BLaER1 treated with 17β-estradiol and CSF1 and Interleukin-3, amounts not matched to agents 10 nM and 100 nM (cell line): ENCODE results near the gene TTC21B.

ENCODE experiments used
- H3K27ac ChIP-seq, 11 experiments: shearing (Covaris generic); formaldehyde crosslinking; 2 replicates each; pipeline ENCODE4 v1.8.1; 2022
- H3K27me3 ChIP-seq, 11 experiments: shearing (Covaris generic); formaldehyde crosslinking; 2 replicates each; pipeline ENCODE4 v1.8.1; 2022
- H3K36me3 ChIP-seq, 11 experiments: shearing (Covaris generic); formaldehyde crosslinking; 2 replicates each; pipeline ENCODE4 v1.8.1; 2022
- H3K4me1 ChIP-seq, 10 experiments: shearing (Covaris generic); formaldehyde crosslinking; 2 replicates each; pipeline ENCODE4 v1.8.1; 2022
- H3K4me2 ChIP-seq, 11 experiments: shearing (Covaris generic); formaldehyde crosslinking; 2 replicates each; pipeline ENCODE4 v1.8.1; 2022
- H3K4me3 ChIP-seq, 10 experiments: shearing (Covaris generic); formaldehyde crosslinking; 2 replicates each; pipeline ENCODE4 v1.8.1; 2022
- H3K9ac ChIP-seq, 11 experiments: shearing (Covaris generic); formaldehyde crosslinking; 2 replicates each; pipeline ENCODE4 v1.8.1; 2022
- H3K9me3 ChIP-seq, 11 experiments: shearing (Covaris generic); formaldehyde crosslinking; replicated peaks in 1 of 11; 2 replicates each; pipeline ENCODE4 v1.8.1; 2022
- H4K20me1 ChIP-seq, 11 experiments: shearing (Covaris generic); formaldehyde crosslinking; 2 replicates each; pipeline ENCODE4 v1.8.1; 2022
- Cebpa-rat ChIP-seq, 11 experiments: shearing (Covaris generic); IDR thresholded peaks; 2 replicates each; pipeline ENCODE4 v1.8.1; 2022

TTC21B gene

DNA sequence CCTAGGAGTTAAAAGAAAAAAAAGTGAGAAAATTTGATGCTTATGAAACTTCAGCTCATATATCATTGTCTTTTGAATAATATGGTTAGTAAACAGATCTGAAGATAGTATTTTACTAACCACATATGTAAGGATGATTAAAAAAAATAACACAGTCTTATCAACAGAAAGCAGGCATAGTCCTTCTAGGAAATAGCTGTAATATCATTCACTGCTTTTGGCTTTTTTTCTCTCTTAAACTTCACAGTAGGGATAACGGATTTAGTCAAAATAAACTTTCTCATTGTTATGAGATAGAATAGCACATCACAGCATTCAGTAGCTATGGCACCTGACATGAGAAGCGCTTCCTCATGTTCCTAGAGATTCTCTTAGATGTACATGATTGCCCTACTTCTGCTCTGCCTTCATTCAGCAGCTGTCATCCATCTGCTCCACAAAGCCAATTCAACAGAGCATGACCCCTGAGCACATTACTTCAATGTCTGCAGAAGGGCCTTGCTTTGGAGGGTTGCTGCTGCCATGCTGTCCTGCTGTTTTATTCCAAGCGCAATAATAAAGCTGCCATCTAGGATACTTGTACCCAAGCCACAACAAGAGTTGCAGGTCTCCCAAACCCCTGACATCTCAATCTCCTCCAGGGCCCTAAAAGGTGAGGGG is 67.0 kb downstream of the TTC21B start:
- H3K4me1 ChIP-seq: peaks cover 28 to 42% (median 36%) of the 10 kb centered on the region in 10 experiments
- H3K36me3 ChIP-seq: peaks cover 38 to 85% (median 45%) of the 10 kb centered on the region in 11 experiments; a peak in 20 of 22 replicates
- no peaks in the 10 kb centered on the region for H3K27me3 ChIP-seq
- H3K27ac ChIP-seq: peak overlapping the region in 5 of 11 experiments; percentile 6 to 44 (median 37); a peak in 7 of 22 replicates
- no peaks in the 10 kb centered on the region for H3K9me3 ChIP-seq
- TF ChIP-seq Cebpa-rat (IDR thresholded peaks at IDR 0.05): no peak
- peak overlapping the region in 8 of 11 experiments; percentile 11 to 66 (median 52); a peak in 15 of 22 replicates for H3K4me2 ChIP-seq
- H3K9ac ChIP-seq: no peak overlapping the region
- H3K4me3 ChIP-seq: no peak overlapping the region
- no peaks in the 10 kb centered on the region for H4K20me1 ChIP-seq

DNA sequence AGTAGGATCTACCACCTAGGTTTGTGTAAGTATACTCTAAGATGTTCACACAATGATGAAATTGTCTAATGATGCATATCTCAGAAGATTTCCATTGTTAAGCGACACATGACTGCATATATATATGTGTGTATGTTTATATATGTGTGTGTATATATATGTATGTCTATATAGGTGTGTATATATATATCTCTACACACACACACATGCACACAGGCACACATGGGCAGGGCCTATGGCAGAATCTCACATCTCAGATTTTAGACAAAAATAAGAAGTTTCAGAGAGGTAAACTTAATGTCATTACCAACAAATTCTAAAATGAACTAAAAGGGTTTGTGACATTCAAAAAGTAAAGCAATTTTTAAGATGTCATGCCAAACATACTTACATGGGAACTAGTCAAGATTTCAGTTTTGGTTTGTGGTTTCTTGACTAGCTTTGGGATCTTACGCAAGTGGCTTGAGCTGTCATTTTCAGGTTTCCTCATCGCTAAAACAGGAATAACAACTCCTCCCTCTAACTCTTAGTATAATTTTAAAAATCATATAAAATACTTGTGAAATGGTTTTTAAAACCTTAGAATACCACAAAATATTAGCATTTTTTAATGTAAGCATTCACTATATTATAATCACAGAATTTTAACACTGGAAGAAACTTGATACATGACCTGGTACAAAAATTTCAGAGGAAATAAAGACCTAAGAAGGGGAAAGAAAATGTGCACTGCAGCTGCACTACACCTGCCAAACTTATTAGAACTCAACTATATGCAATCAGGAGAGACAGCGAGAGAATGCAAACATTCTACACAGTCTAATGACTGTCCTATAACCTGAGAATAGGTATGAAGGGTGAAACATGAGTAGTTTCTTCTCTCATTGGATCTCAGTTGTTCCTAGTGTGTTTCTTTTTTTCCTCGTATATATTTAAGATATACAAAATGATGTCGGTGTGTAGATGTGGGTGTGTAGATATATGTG is 75.7 kb downstream of the TTC21B start:
- H3K36me3 ChIP-seq: peaks cover 25 to 57% (median 37%) of the 10 kb centered on the region in 11 experiments
- peaks cover 6 to 43% (median 28%) of the 10 kb centered on the region in 10 experiments; a peak in 19 of 20 replicates for H3K4me1 ChIP-seq
- H3K9ac ChIP-seq: peak overlapping the region in 3 of 11 experiments; percentile 1 to 31 (median 27); a peak in 4 of 22 replicates
- H3K4me3 ChIP-seq: no peak overlapping the region; a peak in 1 of 20 replicates
- peak overlapping the region in 10 of 11 experiments; percentile 9 to 76 (median 65); a peak in 18 of 22 replicates for H3K4me2 ChIP-seq
- H3K27me3 ChIP-seq: no peaks in the 10 kb centered on the region
- no peaks in the 10 kb centered on the region for H4K20me1 ChIP-seq
- peak in 5 of 11 experiments; percentile 30 to 79 (median 51); a peak in 7 of 22 replicates for TF ChIP-seq Cebpa-rat (IDR thresholded peaks at IDR 0.05)
- no peaks in the 10 kb centered on the region for H3K9me3 ChIP-seq
- H3K27ac ChIP-seq: peak overlapping the region in 10 of 11 experiments; percentile 42 to 75 (median 58); a peak in 19 of 22 replicates

DNA sequence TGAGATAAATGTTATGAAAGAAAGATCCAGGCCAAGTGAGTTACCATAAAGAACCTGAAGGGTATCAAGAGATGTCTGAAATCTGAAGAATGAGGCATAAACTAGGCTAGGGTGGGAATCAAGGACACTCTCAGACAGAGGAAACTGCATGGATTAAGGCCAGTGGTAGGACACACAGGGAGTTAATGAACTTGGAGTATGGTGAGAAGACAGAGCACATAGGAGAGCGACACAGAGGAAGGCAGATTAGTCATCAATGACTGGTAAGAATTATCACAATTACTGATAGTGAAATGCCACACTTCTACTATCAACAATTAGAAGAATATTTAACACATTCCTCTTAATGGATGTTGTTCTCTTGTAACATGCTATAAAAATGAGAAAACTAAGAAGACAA is 76.9 kb downstream of the TTC21B start:
- Histone ChIP-seq H3K27me3 (no peaks in the 10 kb centered on the region), H3K36me3 (peaks cover 24 to 57% (median 33%) of the 10 kb centered on the region in 11 experiments), H3K4me3 (no peak overlapping the region), H3K27ac (peak overlapping the region in 8 of 11 experiments; percentile 29 to 75 (median 64); a peak in 15 of 22 replicates), H3K9me3 (0 out of 22 replicates have a peak, but pooled peaks cover 0 to 4% (median 0%) of the 10 kb centered on the region in 11 experiments), H3K4me2 (peak overlapping the region in 7 of 11 experiments; percentile 40 to 76 (median 66); a peak in 14 of 22 replicates), H3K9ac (peak overlapping the region in 2 of 11 experiments; percentile 1 to 4; a peak in 1 of 22 replicates), H4K20me1 (no peaks in the 10 kb centered on the region), H3K4me1 (peaks cover 6 to 43% (median 28%) of the 10 kb centered on the region in 10 experiments; a peak in 19 of 20 replicates)
- TF ChIP-seq Cebpa-rat (IDR thresholded peaks at IDR 0.05): no peak

DNA sequence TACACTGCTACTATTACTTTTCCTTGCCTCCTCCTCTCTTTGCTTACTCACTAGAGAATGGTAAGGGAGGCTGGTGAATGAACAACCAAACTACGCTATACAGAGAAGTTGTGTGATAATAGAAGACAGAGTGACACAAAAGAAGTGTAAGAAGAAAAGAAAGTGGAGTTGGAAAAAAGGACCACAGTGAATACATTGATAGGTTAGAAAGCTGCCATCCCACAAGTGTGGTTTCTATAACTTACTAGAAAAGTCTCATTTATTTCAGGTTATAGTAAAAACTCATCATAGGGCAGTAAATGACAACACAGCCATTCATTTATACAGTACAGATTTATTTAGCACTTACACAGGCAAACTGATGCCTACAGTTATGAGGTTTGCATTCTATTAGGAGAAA is 77.3 kb downstream of the TTC21B start:
- peaks cover 6 to 43% (median 28%) of the 10 kb centered on the region in 10 experiments; a peak in 19 of 20 replicates for H3K4me1 ChIP-seq
- peak overlapping the region in 1 of 11 experiments; percentile 1; a peak in 1 of 22 replicates for H3K9ac ChIP-seq
- peak overlapping the region in 6 of 11 experiments; percentile 40 to 76 (median 66); a peak in 10 of 22 replicates for H3K4me2 ChIP-seq
- no peak overlapping the region for H3K4me3 ChIP-seq
- peak overlapping the region in 7 of 11 experiments; percentile 51 to 75 (median 68); a peak in 15 of 22 replicates for H3K27ac ChIP-seq
- no peaks in the 10 kb centered on the region for H4K20me1 ChIP-seq
- no peak for TF ChIP-seq Cebpa-rat (IDR thresholded peaks at IDR 0.05)
- H3K36me3 ChIP-seq: peaks cover 22 to 57% (median 31%) of the 10 kb centered on the region in 11 experiments
- no peaks in the 10 kb centered on the region for H3K27me3 ChIP-seq
- H3K9me3 ChIP-seq: 0 out of 22 replicates have a peak, but pooled peaks cover 0 to 4% (median 0%) of the 10 kb centered on the region in 11 experiments

DNA sequence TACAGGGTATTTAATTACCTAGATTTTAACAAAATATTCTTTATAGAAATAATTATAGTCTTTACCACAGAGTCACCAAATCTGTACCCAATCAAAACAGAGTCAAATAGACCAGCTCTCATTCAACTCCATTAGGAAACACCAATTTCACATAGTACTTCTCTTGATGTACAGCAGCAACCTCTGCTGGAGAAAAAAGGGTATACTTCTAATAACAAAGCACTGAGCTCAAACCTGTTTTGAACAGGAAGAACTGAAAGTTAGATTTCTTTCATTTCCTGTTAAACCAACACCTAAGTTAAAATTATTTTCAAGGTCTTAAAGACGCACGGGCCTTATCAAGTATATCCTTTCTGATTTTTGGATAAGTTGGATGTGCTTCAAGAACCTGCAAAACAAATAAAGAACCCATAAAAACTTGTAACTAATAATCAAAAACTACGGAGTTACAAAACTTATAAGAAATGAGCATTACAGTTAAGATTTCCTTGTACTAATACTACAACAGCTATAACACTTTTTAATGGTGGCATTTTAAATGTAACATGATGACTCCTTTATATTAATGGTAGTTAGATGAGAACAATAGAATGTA is 79.0 kb downstream of the TTC21B start:
- Histone ChIP-seq H3K9ac (no peak overlapping the region), H3K36me3 (peaks cover 6 to 44% (median 16%) of the 10 kb centered on the region in 11 experiments; a peak in 20 of 22 replicates), H3K27me3 (no peaks in the 10 kb centered on the region), H3K27ac (no peak overlapping the region), H3K4me1 (peaks cover 6 to 39% (median 28%) of the 10 kb centered on the region in 10 experiments; a peak in 19 of 20 replicates), H3K4me3 (no peak overlapping the region), H3K9me3 (0 out of 22 replicates have a peak, but pooled peaks cover 0 to 4% (median 0%) of the 10 kb centered on the region in 11 experiments), H4K20me1 (no peaks in the 10 kb centered on the region), H3K4me2 (no peak overlapping the region)
- TF ChIP-seq Cebpa-rat (IDR thresholded peaks at IDR 0.05): no peak

DNA sequence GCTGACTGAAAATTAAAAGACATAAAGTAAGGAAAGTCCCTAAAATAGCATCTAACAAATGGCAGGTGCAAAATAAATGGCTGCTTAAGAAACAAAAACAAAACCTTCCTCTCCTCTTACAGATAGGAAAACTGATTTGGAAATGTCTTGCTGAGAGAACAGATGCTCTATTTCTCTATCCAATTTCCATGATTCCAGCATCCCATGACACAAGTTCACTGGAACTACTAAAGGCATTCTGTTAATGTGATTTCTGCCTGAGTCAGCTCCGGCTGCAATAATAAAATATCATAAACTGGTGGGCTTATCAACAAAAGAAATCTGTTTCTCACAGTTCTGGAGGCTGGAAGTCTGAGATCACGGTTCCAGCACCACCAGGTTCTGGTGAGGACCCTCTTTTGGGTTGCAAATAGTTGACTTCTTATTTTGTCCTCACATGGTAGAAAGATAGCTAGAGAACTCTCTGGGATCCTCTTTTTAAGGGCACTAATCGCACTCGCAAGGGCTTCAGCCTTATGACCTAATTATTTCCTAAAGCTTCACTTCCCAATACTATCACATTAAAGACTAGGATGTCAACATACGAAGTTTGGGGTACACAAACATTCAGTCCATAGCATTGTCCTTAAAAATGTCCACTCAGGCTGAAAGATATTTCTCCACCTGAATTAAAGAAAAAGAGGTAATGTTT is 81.3 kb downstream of the TTC21B start:
- peaks cover 0 to 17% (median 11%) of the 10 kb centered on the region in 10 experiments; a peak in 14 of 20 replicates for H3K4me1 ChIP-seq
- no peak overlapping the region for H3K4me3 ChIP-seq
- H3K27ac ChIP-seq: no peak overlapping the region
- H3K9ac ChIP-seq: no peak overlapping the region
- H3K9me3 ChIP-seq: 0 out of 22 replicates have a peak, but pooled peaks cover 0 to 4% (median 0%) of the 10 kb centered on the region in 11 experiments
- no peak overlapping the region for H3K4me2 ChIP-seq
- no peaks in the 10 kb centered on the region for H4K20me1 ChIP-seq
- no peak for TF ChIP-seq Cebpa-rat (IDR thresholded peaks at IDR 0.05)
- H3K36me3 ChIP-seq: peaks cover 3 to 34% (median 9%) of the 10 kb centered on the region in 11 experiments; a peak in 13 of 22 replicates
- no peaks in the 10 kb centered on the region for H3K27me3 ChIP-seq

DNA sequence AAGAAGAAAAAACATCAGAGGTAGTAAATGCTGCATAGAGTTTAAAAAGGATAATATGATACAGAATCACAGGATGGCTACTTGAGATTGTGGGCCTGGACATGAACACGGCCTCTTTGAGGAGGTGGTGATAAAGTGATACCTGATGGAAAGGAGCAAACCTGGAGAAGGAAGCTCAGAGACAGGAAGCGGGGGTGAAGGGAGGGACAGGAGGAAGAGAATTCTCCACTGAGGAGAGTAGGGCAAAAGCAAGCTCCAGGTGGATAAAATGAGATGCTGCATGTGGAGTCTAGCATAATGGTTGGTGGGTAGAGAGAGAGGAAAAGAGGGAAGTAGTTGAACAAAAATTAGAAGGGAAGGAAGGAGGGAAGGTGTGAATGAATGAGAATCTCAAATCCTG is 82.6 kb downstream of the TTC21B start:
- Histone ChIP-seq H3K9me3 (0 out of 22 replicates have a peak, but pooled peaks cover 0 to 4% (median 0%) of the 10 kb centered on the region in 11 experiments), H3K4me3 (no peak overlapping the region), H4K20me1 (no peaks in the 10 kb centered on the region), H3K27ac (no peak overlapping the region), H3K4me2 (no peak overlapping the region), H3K36me3 (peaks cover 3 to 34% (median 9%) of the 10 kb centered on the region in 11 experiments; a peak in 13 of 22 replicates), H3K27me3 (no peaks in the 10 kb centered on the region), H3K9ac (no peak overlapping the region), H3K4me1 (peaks cover 0 to 5% (median under 1%) of the 10 kb centered on the region in 10 experiments; a peak in 10 of 20 replicates)
- TF ChIP-seq Cebpa-rat (IDR thresholded peaks at IDR 0.05): no peak
